Esophagus muscularis mucosa (tissue), 4 donors: Measurements from ENCODE around the gene DOCK4. TPM values are rescaled to one million over a fixed set of nuclear protein-coding genes. Genes with fewer than 3 reads are reported as not detected.

Experiments used
- DNase-seq: peaks from one replicate; pipeline ENCODE4 v3.0.0-alpha.2; 2017; ENCODE audit errors: extremely low spot score
- H3K27ac ChIP-seq, 4 donors: fragments of 200-600 bp; sonication (generic); replicated peaks in 1 of 4; 1 replicate in 3 of 4; 2 replicates in 1 of 4; pipeline ENCODE4 v1.5.1; 2016 to 2019; ENCODE audit warnings: mild to moderate bottlenecking in 1 of 4
- H3K27me3 ChIP-seq, 4 donors: fragments of 200-600 bp; sonication (generic); one replicate each; pipeline versions ENCODE4 v1.5.1 to v1.6.0; 2016 to 2019
- H3K36me3 ChIP-seq, 4 donors: fragments of 200-600 bp; sonication (generic); one replicate each; pipeline ENCODE4 v1.5.1; 2016 to 2019
- H3K4me1 ChIP-seq, 4 donors: fragments of 200-600 bp; sonication (generic); one replicate each; pipeline ENCODE4 v1.5.1; 2016 to 2019
- H3K4me3 ChIP-seq, 4 donors: fragments of 200-600 bp; sonication (generic); 1 replicate in 2 of 4; 2 replicates in 2 of 4; pipeline ENCODE4 v1.5.1; 2016 to 2019; ENCODE audit warnings: mild to moderate bottlenecking in 4 of 4, moderate library complexity in 1 of 4
- H3K9me3 ChIP-seq, 4 donors: fragments of 200-600 bp; sonication (generic); 1 replicate in 3 of 4; 2 replicates in 1 of 4; pipeline ENCODE4 v1.5.1; 2016 to 2019
- EP300 ChIP-seq: sonication (generic); formaldehyde crosslinking; IDR thresholded peaks from one replicate; pipeline ENCODE4 v1.6.1; 2017; ENCODE audit warnings: antibody characterized with exemption
- POLR2A ChIP-seq: fragments of 450-650 bp; IDR thresholded peaks from one replicate; pipeline ENCODE4 v1.6.1; 2017; ENCODE audit warnings: antibody characterized with exemption, moderate library complexity, mild to moderate bottlenecking, low read depth
- POLR2AphosphoS5 ChIP-seq, 2 donors: sonication (generic); formaldehyde crosslinking; IDR thresholded peaks; one replicate each; pipeline ENCODE4 v1.6.1; 2017; ENCODE audit warnings: antibody characterized with exemption in 2 of 2
- WGBS: methylation state at CpG from one replicate; pipeline ENCODE4 v1.1.5; 2018; 5-methylcytosine and 5-hydroxymethylcytosine counted together
- intact Hi-C: fragments of 100-400 bp; cut with DNase I; formaldehyde crosslinking; loops from one replicate; pipeline ENCODE4 v1.15.1; 2023
- total RNA-seq, 4 donors: library from RNA; depleted of rRNA; stranded (reverse); fragments of >200 nt; gene quantifications; one replicate each; pipeline versions ENCODE4 v1.1.0 to v1.2.1, GENCODE V29; 2016
- TF ChIP-seq, protein P1 (sequence below), 3 experiments: fragments of 200-600 bp in 2 of 3; fragments of 450-650 bp in 1 of 3; sonication (generic) in 2 of 3; IDR thresholded peaks; one replicate each; pipeline ENCODE4 v1.5.1; 2017 to 2019; ENCODE audit warnings: antibody characterized with exemption in 3 of 3, mild to moderate bottlenecking in 2 of 3, moderate library complexity in 1 of 3

DOCK4 gene
- total RNA-seq, 4 donors from 2014 or later, result 14.0 to 25.3 (median 18.8) TPM

- Histone ChIP-seq H3K36me3 (peaks cover 0 to 69% (median 23%) of the 10 kb centered on the region in 4 donors), H3K9me3 (no peaks in the 10 kb centered on the region), H3K27ac (no peak overlapping the region), H3K27me3 (no peaks in the 10 kb centered on the region), H3K4me1 (no peaks in the 10 kb centered on the region), H3K4me3 (no peak overlapping the region)
- whole genome bisulfite sequencing, result 94% methylated on average over 6 of the region's 6 CpGs
- TF ChIP-seq EP300 (no peak), POLR2AphosphoS5 (IDR thresholded peaks at IDR 0.05) (no peak), POLR2A (no peak)
- TF ChIP-seq, protein P1, sequence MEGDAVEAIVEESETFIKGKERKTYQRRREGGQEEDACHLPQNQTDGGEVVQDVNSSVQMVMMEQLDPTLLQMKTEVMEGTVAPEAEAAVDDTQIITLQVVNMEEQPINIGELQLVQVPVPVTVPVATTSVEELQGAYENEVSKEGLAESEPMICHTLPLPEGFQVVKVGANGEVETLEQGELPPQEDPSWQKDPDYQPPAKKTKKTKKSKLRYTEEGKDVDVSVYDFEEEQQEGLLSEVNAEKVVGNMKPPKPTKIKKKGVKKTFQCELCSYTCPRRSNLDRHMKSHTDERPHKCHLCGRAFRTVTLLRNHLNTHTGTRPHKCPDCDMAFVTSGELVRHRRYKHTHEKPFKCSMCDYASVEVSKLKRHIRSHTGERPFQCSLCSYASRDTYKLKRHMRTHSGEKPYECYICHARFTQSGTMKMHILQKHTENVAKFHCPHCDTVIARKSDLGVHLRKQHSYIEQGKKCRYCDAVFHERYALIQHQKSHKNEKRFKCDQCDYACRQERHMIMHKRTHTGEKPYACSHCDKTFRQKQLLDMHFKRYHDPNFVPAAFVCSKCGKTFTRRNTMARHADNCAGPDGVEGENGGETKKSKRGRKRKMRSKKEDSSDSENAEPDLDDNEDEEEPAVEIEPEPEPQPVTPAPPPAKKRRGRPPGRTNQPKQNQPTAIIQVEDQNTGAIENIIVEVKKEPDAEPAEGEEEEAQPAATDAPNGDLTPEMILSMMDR (IDR thresholded peaks at IDR 0.05), result no peak
- intact Hi-C loops, result no loop called here
- no peak for DNase-seq
Measured at GRCh38 chr7:111846898-111847297, 359.3 kb downstream of the DOCK4 start.

DNA sequence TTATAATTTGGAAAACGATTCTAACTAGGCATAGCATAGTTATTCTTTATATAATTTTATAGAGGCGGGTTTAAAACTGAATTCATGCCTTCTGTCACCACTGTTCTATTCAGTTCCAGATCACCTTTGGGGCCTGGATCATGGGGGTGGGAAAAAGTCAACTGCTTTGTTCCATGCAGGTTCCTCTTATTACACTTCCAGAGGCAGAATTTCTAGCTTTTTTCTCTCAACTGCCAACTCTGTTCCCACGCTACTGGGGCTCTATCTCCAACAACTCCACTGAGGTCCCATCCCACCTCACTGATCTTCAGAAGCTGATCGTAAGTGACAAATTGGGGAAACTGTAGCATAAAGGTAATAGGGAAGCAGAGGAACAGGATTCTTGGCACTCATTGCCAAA, 360.3 kb downstream of the DOCK4 start:
- H3K36me3 ChIP-seq, result peaks cover 0 to 64% (median 23%) of the 10 kb centered on the region in 4 donors
- 97% methylated on average over 4 of the region's 4 CpGs for WGBS
- intact Hi-C loops, result no loop called here
- no peak for DNase-seq
- H3K4me1 ChIP-seq, result no peaks in the 10 kb centered on the region
- TF ChIP-seq POLR2AphosphoS5 (IDR thresholded peaks at IDR 0.05), result no peak
- no peak for TF ChIP-seq EP300
- H3K4me3 ChIP-seq, result no peak overlapping the region
- no peak overlapping the region for H3K27ac ChIP-seq
- H3K27me3 ChIP-seq, result no peaks in the 10 kb centered on the region
- H3K9me3 ChIP-seq, result no peaks in the 10 kb centered on the region

DNA sequence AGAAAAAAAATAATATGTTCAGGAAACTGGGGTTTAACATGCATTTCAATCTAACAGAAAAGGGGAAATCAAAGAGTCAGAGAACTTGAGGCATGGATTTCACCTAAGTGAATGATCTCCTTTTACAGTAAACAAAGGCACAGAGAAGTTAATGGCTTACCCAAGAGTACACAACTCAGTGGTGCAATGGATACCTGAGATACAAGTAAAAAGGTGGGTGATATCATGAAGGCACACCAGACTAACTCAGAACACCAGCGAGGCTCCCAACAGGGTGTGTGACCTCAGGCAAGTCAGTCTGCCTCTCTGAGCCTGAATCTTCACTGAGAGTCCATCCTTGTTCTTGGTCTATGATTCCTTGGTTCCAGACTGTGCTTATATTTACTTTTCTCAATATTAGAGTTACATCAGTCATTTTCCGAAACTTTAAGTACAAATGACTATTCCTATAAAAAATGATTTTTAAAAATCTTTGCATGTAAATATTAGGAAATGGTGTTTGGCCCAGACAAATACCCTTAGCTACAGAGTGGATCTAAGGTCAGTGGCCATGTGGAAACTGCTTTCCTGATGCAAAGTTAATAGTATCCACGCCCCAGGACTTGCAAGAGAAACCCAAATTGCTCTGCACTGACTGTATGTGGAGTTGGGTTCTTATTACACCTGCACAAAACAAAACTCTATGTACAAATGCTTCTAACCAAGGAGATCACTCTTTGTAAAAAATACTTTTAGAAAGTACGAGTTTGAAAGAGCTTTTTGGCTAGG, 361.1 kb downstream of the DOCK4 start:
- Histone ChIP-seq H3K27ac (no peak overlapping the region), H3K36me3 (peaks cover 0 to 71% (median 23%) of the 10 kb centered on the region in 4 donors), H3K4me1 (no peaks in the 10 kb centered on the region), H3K4me3 (no peak overlapping the region), H3K9me3 (no peaks in the 10 kb centered on the region), H3K27me3 (no peaks in the 10 kb centered on the region)
- TF ChIP-seq, protein P1 (IDR thresholded peaks at IDR 0.05), result no peak
- no peak for TF ChIP-seq POLR2A
- no peak for TF ChIP-seq POLR2AphosphoS5 (IDR thresholded peaks at IDR 0.05)
- no peak for TF ChIP-seq EP300
- intact Hi-C loops, result no loop called here
- 92% methylated on average over 4 of the region's 4 CpGs for WGBS
- DNase-seq, result no peak

DNA sequence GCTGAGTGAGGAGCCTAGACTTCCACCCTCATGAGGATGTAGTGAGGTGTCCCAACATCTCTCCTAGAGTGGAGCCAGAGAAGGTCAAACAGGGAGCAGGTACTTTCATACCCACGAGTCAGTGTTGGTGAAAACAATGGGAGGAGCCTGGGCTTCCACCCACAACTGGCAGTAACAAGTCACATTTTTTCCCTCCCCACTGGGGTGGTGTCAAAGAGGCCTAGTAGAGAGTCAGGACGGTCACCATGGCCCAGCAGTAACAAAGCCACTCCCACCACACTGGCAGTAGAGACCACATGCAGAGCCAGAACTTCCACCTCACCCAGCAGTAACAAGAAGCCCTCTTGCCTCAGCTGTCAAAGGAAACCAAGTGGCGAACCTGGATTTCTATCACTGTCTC, 363.7 kb downstream of the DOCK4 start:
- WGBS, result 86% methylated on average over 3 of the region's 3 CpGs
- Histone ChIP-seq H3K27ac (no peak overlapping the region), H3K4me3 (no peak overlapping the region), H3K27me3 (no peaks in the 10 kb centered on the region), H3K36me3 (peaks cover 0 to 51% (median 21%) of the 10 kb centered on the region in 4 donors), H3K4me1 (no peaks in the 10 kb centered on the region), H3K9me3 (no peaks in the 10 kb centered on the region)
- no peak for TF ChIP-seq POLR2A
- no peak for DNase-seq
- intact Hi-C loops, result no loop called here

- TF ChIP-seq, protein P1 (IDR thresholded peaks at IDR 0.05), result no peak
- TF ChIP-seq POLR2AphosphoS5 (IDR thresholded peaks at IDR 0.05), result no peak
- TF ChIP-seq EP300, result no peak
- TF ChIP-seq POLR2A, result no peak
- Histone ChIP-seq H3K27me3 (no peaks in the 10 kb centered on the region), H3K4me3 (no peak overlapping the region), H3K4me1 (no peaks in the 10 kb centered on the region), H3K9me3 (no peaks in the 10 kb centered on the region), H3K27ac (no peak overlapping the region), H3K36me3 (peaks cover 0 to 48% (median 20%) of the 10 kb centered on the region in 4 donors)
- 79% methylated on average over 5 of the region's 5 CpGs for WGBS
- intact Hi-C loops, result no loop called here
- DNase-seq, result no peak
Measured at GRCh38 chr7:111841596-111842205, 364.5 kb downstream of the DOCK4 start.
